Prostate gland (tissue), 2 donors: ENCODE results near the gene ALK. TPM values are rescaled to one million over a fixed set of nuclear protein-coding genes. Genes with fewer than 3 reads are reported as not detected.

ENCODE experiments used
- DNase-seq: peaks from one replicate; pipeline ENCODE4 v3.0.0-alpha.2; 2019; ENCODE audit warnings: low spot score
- H3K27ac ChIP-seq, 2 donors: fragments of 200-600 bp; sonication (generic); 2 replicates each; pipeline ENCODE4 v1.5.1; 2017 to 2019
- H3K27me3 ChIP-seq: fragments of 200-600 bp; sonication (generic); replicated peaks from 2 replicates; pipeline ENCODE4 v1.5.1; 2019; ENCODE audit not compliant: insufficient read depth
- H3K36me3 ChIP-seq, 2 donors: fragments of 200-600 bp; sonication (generic); 1 replicate in 1 of 2; 2 replicates in 1 of 2; pipeline versions ENCODE4 v1.5.1 to v1.8.1; 2017 to 2019
- H3K4me1 ChIP-seq: fragments of 200-600 bp; sonication (generic); replicated peaks from 2 replicates; pipeline ENCODE4 v1.5.1; 2019
- H3K4me3 ChIP-seq, 2 donors: fragments of 200-600 bp; sonication (generic); 2 replicates each; pipeline ENCODE4 v1.5.1; 2017 to 2019
- H3K9me3 ChIP-seq: fragments of 200-600 bp; sonication (generic); 2 replicates; pipeline ENCODE4 v1.5.1; 2017
- CTCF ChIP-seq, 4 experiments: fragments of 200-600 bp in 2 of 4; fragments of 450-650 bp in 2 of 4; sonication (generic) in 2 of 4; IDR thresholded peaks; 1 replicate in 3 of 4; 2 replicates in 1 of 4; pipeline ENCODE4 v1.5.1; 2016 to 2019; ENCODE audit warnings: antibody characterized with exemption in 4 of 4, mild to moderate bottlenecking in 2 of 4, moderate library complexity in 2 of 4
- POLR2A ChIP-seq: fragments of 450-650 bp; IDR thresholded peaks from one replicate; pipeline ENCODE4 v1.6.1; 2016; ENCODE audit warnings: antibody characterized with exemption, mild to moderate bottlenecking
- POLR2AphosphoS5 ChIP-seq: sonication (generic); formaldehyde crosslinking; IDR thresholded peaks from one replicate; pipeline ENCODE4 v1.6.1; 2017; ENCODE audit warnings: antibody characterized with exemption
- WGBS: methylation state at CpG from one replicate; pipeline ENCODE4 v1.1.5; 2018; 5-methylcytosine and 5-hydroxymethylcytosine counted together
- intact Hi-C: fragments of 100-400 bp; cut with DNase I; formaldehyde crosslinking; loops from one replicate; pipeline ENCODE4 v1.14.2; 2022
- total RNA-seq, 2 donors: library from RNA; depleted of rRNA; stranded (reverse); fragments of >200 nt; gene quantifications; one replicate each; pipeline ENCODE4 v1.1.0, GENCODE V29; 2016

ALK gene
- total RNA-seq, 2 donors from 2014 or later: 0.14 to 1.2 TPM

GRCh38 chr2:29452036-29452435 is 469.4 kb downstream of the ALK start:
- Histone ChIP-seq H3K27ac (no peak overlapping the region), H3K36me3 (no peaks in the 10 kb centered on the region), H3K4me1 (no peaks in the 10 kb centered on the region), H3K9me3 (no peaks in the 10 kb centered on the region), H3K4me3 (no peak overlapping the region), H3K27me3 (no peaks in the 10 kb centered on the region)
- 88% methylated on average over 5 of the region's 5 CpGs for WGBS
- intact Hi-C loops: no loop called here
- DNase-seq: no peak
- no peak for TF ChIP-seq CTCF (IDR thresholded peaks at IDR 0.05)
- TF ChIP-seq POLR2A: no peak
- no peak for TF ChIP-seq POLR2AphosphoS5

- intact Hi-C loops: no loop called here
- 25% methylated on average over 5 of the region's 5 CpGs for whole genome bisulfite sequencing
- no peaks in the 10 kb centered on the region for H3K36me3 ChIP-seq
- H3K27ac ChIP-seq: no peak overlapping the region
- H3K4me3 ChIP-seq: no peak overlapping the region
- H3K4me1 ChIP-seq: no peaks in the 10 kb centered on the region
- H3K27me3 ChIP-seq: no peaks in the 10 kb centered on the region
- H3K9me3 ChIP-seq: no peaks in the 10 kb centered on the region
- TF ChIP-seq POLR2A (no peak), POLR2AphosphoS5 (no peak), CTCF (IDR thresholded peaks at IDR 0.05) (no peak)
- DNase-seq: no peak
Observed at GRCh38 chr2:29450596-29451222, 470.7 kb downstream of the ALK start.

GRCh38 chr2:29449499-29449898 is 471.9 kb downstream of the ALK start:
- Histone ChIP-seq H3K4me1 (no peaks in the 10 kb centered on the region), H3K9me3 (no peaks in the 10 kb centered on the region), H3K27ac (no peak overlapping the region), H3K36me3 (no peaks in the 10 kb centered on the region), H3K4me3 (no peak overlapping the region), H3K27me3 (no peaks in the 10 kb centered on the region)
- intact Hi-C loops: no loop called here
- no peak for DNase-seq
- 88% methylated on average over 2 of the region's 2 CpGs for WGBS
- TF ChIP-seq CTCF (IDR thresholded peaks at IDR 0.05): no peak

- Histone ChIP-seq H3K4me3 (no peak overlapping the region), H3K27me3 (no peaks in the 10 kb centered on the region), H3K36me3 (no peaks in the 10 kb centered on the region), H3K4me1 (no peaks in the 10 kb centered on the region), H3K27ac (no peak overlapping the region), H3K9me3 (no peaks in the 10 kb centered on the region)
- 58% methylated on average over 8 of the region's 8 CpGs for WGBS
- intact Hi-C loops: no loop called here
- TF ChIP-seq POLR2A (no peak), CTCF (IDR thresholded peaks at IDR 0.05) (no peak), POLR2AphosphoS5 (no peak)
- DNase-seq: no peak
Observed at GRCh38 chr2:29448096-29448688, 473.2 kb downstream of the ALK start.

DNA sequence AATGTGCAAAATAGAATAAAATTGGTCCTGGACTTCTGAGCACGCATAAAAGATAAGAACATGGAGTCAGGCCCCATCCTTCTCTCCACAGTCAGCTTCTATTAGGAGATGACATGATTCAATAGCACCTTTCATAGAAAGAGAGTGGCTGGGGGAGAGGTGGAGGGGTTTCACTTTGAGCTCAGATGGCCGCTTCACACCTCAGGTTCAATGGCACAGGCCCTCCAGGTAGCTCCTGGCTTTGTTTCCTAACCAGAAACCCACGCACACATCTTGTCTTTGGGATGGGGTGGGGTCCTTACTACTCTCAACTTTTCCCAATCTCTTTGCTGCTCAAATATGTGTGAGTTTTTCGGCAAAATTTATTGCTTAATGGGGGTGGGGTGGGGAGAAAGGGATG is 473.9 kb downstream of the ALK start:
- Histone ChIP-seq H3K9me3 (no peaks in the 10 kb centered on the region), H3K36me3 (no peaks in the 10 kb centered on the region), H3K4me1 (no peaks in the 10 kb centered on the region), H3K27me3 (no peaks in the 10 kb centered on the region), H3K4me3 (no peak overlapping the region), H3K27ac (no peak overlapping the region)
- no peak for DNase-seq
- TF ChIP-seq POLR2AphosphoS5: no peak
- no peak for TF ChIP-seq POLR2A
- TF ChIP-seq CTCF (IDR thresholded peaks at IDR 0.05): no peak
- WGBS: 88% methylated on average over 4 of the region's 4 CpGs
- intact Hi-C loops: no loop called here
